ENCODE data around the gene PCDH15.

DNA sequence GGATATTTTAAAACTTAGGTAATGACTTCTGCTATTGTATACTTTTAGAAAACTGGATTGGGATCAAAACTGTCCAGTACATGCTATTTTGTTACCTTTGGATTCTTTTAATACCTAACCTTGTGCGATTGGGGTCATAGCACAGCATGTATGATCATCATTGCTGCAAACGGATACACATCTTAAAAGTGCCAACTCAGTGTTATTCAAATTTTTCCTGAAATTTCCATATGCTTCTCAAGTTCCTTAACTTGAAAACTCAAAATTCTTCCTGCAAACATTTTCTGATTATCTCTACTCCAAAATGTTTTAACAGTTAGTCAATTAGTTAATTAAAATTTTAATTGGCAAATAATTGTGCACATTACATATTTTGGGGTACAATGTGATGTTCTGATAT lies 147.5 kb downstream of the PCDH15 start:
- no peak for TF ChIP-seq EZH2phosphoT487 (IDR thresholded peaks at IDR 0.05; ENCODE audit: low read length)
- TF ChIP-seq, protein P1, sequence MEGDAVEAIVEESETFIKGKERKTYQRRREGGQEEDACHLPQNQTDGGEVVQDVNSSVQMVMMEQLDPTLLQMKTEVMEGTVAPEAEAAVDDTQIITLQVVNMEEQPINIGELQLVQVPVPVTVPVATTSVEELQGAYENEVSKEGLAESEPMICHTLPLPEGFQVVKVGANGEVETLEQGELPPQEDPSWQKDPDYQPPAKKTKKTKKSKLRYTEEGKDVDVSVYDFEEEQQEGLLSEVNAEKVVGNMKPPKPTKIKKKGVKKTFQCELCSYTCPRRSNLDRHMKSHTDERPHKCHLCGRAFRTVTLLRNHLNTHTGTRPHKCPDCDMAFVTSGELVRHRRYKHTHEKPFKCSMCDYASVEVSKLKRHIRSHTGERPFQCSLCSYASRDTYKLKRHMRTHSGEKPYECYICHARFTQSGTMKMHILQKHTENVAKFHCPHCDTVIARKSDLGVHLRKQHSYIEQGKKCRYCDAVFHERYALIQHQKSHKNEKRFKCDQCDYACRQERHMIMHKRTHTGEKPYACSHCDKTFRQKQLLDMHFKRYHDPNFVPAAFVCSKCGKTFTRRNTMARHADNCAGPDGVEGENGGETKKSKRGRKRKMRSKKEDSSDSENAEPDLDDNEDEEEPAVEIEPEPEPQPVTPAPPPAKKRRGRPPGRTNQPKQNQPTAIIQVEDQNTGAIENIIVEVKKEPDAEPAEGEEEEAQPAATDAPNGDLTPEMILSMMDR (IDR thresholded peaks at IDR 0.05; ENCODE audit: low read length): no peak

Measured in MM.1S (cell line).